ENCODE measurements around the gene FRAS1. TPM values are rescaled to one million over a fixed set of nuclear protein-coding genes. Genes with fewer than 3 reads are reported as not detected.

The FRAS1 gene
- total and polyA plus RNA-seq, 2 of the 8 experiments (the other 6 are each of a cell fraction or from before 2014, with no cell fraction given), result 38.5 to 109 TPM

- Histone ChIP-seq H2AK5ac (ENCODE audit: low read depth, low read length) (no peak overlapping the region), H3K27me3 (replicated peaks in 1 of 4; ENCODE audit: control insufficient read depth in 3 of 4, extremely low read depth in 1 of 4, insufficient read depth in 3 of 4, low read length in 3 of 4) (no peaks in the 10 kb centered on the region), H3K18ac (ENCODE audit: extremely low read depth, low read length) (no peak overlapping the region), H3K9ac (replicated peaks in 1 of 4; ENCODE audit: extremely low read depth in 1 of 4, low read depth in 3 of 4, low read length in 3 of 4) (no peak overlapping the region), H3K4me1 (replicated peaks in 1 of 4; ENCODE audit: control insufficient read depth in 3 of 4, insufficient read depth in 4 of 4, low read length in 3 of 4) (no peaks in the 10 kb centered on the region), H3K23me2 (ENCODE audit: low read depth, low read length) (no peaks in the 10 kb centered on the region), H4K20me1 (replicated peaks in 1 of 2; ENCODE audit: control insufficient read depth in 1 of 2, insufficient read depth in 2 of 2, low read length in 2 of 2) (no peaks in the 10 kb centered on the region), H3K4ac (replicated peaks; ENCODE audit: insufficient read length, low read depth, low read length) (no peak overlapping the region), H3K79me1 (ENCODE audit: low read depth, low read length) (no peaks in the 10 kb centered on the region), H3K14ac (ENCODE audit: insufficient read length) (no peak overlapping the region), H3K4me3 (ENCODE audit: extremely low read depth in 1 of 4, insufficient read depth in 2 of 4, low read depth in 3 of 4, low read length in 4 of 4) (no peak overlapping the region), H3K9me3 (ENCODE audit: insufficient read depth in 2 of 2, low read depth in 1 of 2, low read length in 1 of 2) (no peaks in the 10 kb centered on the region), H2BK12ac (ENCODE audit: low read depth, low read length) (no peak overlapping the region), H4K8ac (ENCODE audit: extremely low read depth, insufficient read depth, low read length) (no peak overlapping the region), H4K5ac (ENCODE audit: insufficient read length, low read depth, low read length) (no peak overlapping the region), H3K36me3 (ENCODE audit: control insufficient read depth in 2 of 4, insufficient read depth in 4 of 4, low read length in 3 of 4) (peaks cover 12 to 59% (median 26%) of the 10 kb centered on the region in 4 experiments), H2AFZ (ENCODE audit: low read length) (no peak overlapping the region), H2BK120ac (replicated peaks; ENCODE audit: low read depth, low read length) (no peak overlapping the region), H3K4me2 (ENCODE audit: insufficient read depth in 1 of 2, low read depth in 2 of 2, low read length in 2 of 2) (no peak overlapping the region), H2BK5ac (ENCODE audit: low read depth, low read length) (no peak overlapping the region), H2BK20ac (ENCODE audit: low read length) (no peak overlapping the region), H2BK15ac (ENCODE audit: low read length) (no peak overlapping the region), H3K79me2 (ENCODE audit: control insufficient read depth in 1 of 2, insufficient read depth in 2 of 2, low read length in 2 of 2) (no peaks in the 10 kb centered on the region), H4K91ac (replicated peaks; ENCODE audit: insufficient read length, low read length) (no peak overlapping the region), H3K56ac (replicated peaks; ENCODE audit: insufficient read length, low read depth, low read length) (no peak overlapping the region), H3K27ac (ENCODE audit: low read depth, low read length) (no peak overlapping the region), H3K23ac (ENCODE audit: insufficient read length) (no peak overlapping the region)
- no peak for DNase-seq (ENCODE audit: low read depth in 1 of 2, low spot score in 2 of 2)
- ChIA-PET POLR2A (ENCODE audit: partially characterized antibody) (interaction anchor here (0.8 kb wide), 1 partner anchor 232 kb away, joined by 3 read pairs; no protein-coding TSS in a partner anchor), CTCF (ENCODE audit: partially characterized antibody) (no interaction called here)
- no peak for FAIRE-seq
- WGBS, 2 experiments (ENCODE audit: extremely low coverage in 1 of 2, insufficient coverage in 1 of 2, insufficient read length in 1 of 2, insufficient replicate concordance in 2 of 2, low coverage in 1 of 2, low lambda C conversion rate in 2 of 2, missing lambda C conversion rate in 1 of 2), result 91% methylated on average over 2 of the region's 2 CpGs; no CpG with 5 or more reads in 1 of the 2 experiments
- TF ChIP-seq ASH2L (IDR thresholded peaks at IDR 0.05; ENCODE audit: low read length) (no peak), RXRA (IDR thresholded peaks at IDR 0.05; ENCODE audit: insufficient read depth, low read depth, low read length) (no peak), HDAC6 (IDR thresholded peaks at IDR 0.05; ENCODE audit: low read depth, low read length) (no peak), NANOG (IDR thresholded peaks at IDR 0.05; ENCODE audit: insufficient read depth, low read depth, low read length, poor library complexity, severe bottlenecking) (no peak)
Observed at GRCh38 chr4:78288327-78288726, 231.2 kb downstream of the FRAS1 start.

Measured in H1 (cell line).